ENCODE results near the gene ADAMTS2.

The ADAMTS2 gene

GRCh38 chr5:179323026-179323870 lies 22.0 kb downstream of the ADAMTS2 start:
- Histone ChIP-seq H3K9ac (no peak overlapping the region), H3K4me3 (ENCODE audit: low read depth, low read length) (no peak overlapping the region), H3K9me3 (ENCODE audit: control insufficient read depth, low read length) (no peaks in the 10 kb centered on the region), H3K79me2 (no peaks in the 10 kb centered on the region), H3K4me1 (no peaks in the 10 kb centered on the region), H3K4me2 (ENCODE audit: low read length) (no peak overlapping the region), H3K36me3 (ENCODE audit: control insufficient read depth, insufficient read depth, low read length) (no peaks in the 10 kb centered on the region), H2AFZ (no peak overlapping the region), H3K27ac (no peak overlapping the region), H3K27me3 (ENCODE audit: control insufficient read depth, insufficient read depth, low read length) (no peaks in the 10 kb centered on the region)
- TF ChIP-seq CTCF (IDR thresholded peaks at IDR 0.05), result no peak

GRCh38 chr5:179322071-179323025 lies 22.9 kb downstream of the ADAMTS2 start:
- no peak for TF ChIP-seq CTCF (IDR thresholded peaks at IDR 0.05)
- Histone ChIP-seq H3K79me2 (no peaks in the 10 kb centered on the region), H2AFZ (no peak overlapping the region), H3K4me1 (no peaks in the 10 kb centered on the region), H3K36me3 (ENCODE audit: control insufficient read depth, insufficient read depth, low read length) (no peaks in the 10 kb centered on the region), H3K9me3 (ENCODE audit: control insufficient read depth, low read length) (no peaks in the 10 kb centered on the region), H3K27me3 (ENCODE audit: control insufficient read depth, insufficient read depth, low read length) (no peaks in the 10 kb centered on the region), H3K27ac (no peak overlapping the region), H3K9ac (no peak overlapping the region), H3K4me2 (ENCODE audit: low read length) (no peak overlapping the region), H3K4me3 (ENCODE audit: low read depth, low read length) (no peak overlapping the region)

- no peak for TF ChIP-seq CTCF (IDR thresholded peaks at IDR 0.05)
- no peaks in the 10 kb centered on the region for H3K27me3 ChIP-seq (ENCODE audit: control insufficient read depth, insufficient read depth, low read length)
- no peak overlapping the region for H3K27ac ChIP-seq
- no peak overlapping the region for H3K4me2 ChIP-seq (ENCODE audit: low read length)
- H3K9me3 ChIP-seq (ENCODE audit: control insufficient read depth, low read length), result no peaks in the 10 kb centered on the region
- no peak overlapping the region for H2AFZ ChIP-seq
- no peak overlapping the region for H3K9ac ChIP-seq
- no peaks in the 10 kb centered on the region for H3K79me2 ChIP-seq
- H3K36me3 ChIP-seq (ENCODE audit: control insufficient read depth, insufficient read depth, low read length), result no peaks in the 10 kb centered on the region
- H3K4me1 ChIP-seq, result no peaks in the 10 kb centered on the region
- H3K4me3 ChIP-seq (ENCODE audit: low read depth, low read length), result no peak overlapping the region
Observed at GRCh38 chr5:179321206-179321987, 23.9 kb downstream of the ADAMTS2 start.

- H3K27me3 ChIP-seq (ENCODE audit: control insufficient read depth, insufficient read depth, low read length), result no peaks in the 10 kb centered on the region
- no peaks in the 10 kb centered on the region for H3K79me2 ChIP-seq
- H3K27ac ChIP-seq, result no peak overlapping the region
- H3K4me1 ChIP-seq, result no peaks in the 10 kb centered on the region
- TF ChIP-seq CTCF (IDR thresholded peaks at IDR 0.05), result no peak
- H3K4me3 ChIP-seq (ENCODE audit: low read depth, low read length), result no peak overlapping the region
- H2AFZ ChIP-seq, result no peak overlapping the region
- H3K9ac ChIP-seq, result no peak overlapping the region
- H3K36me3 ChIP-seq (ENCODE audit: control insufficient read depth, insufficient read depth, low read length), result no peaks in the 10 kb centered on the region
- H3K4me2 ChIP-seq (ENCODE audit: low read length), result no peak overlapping the region
- H3K9me3 ChIP-seq (ENCODE audit: control insufficient read depth, low read length), result no peaks in the 10 kb centered on the region
Observed at GRCh38 chr5:179319741-179320281, 25.4 kb downstream of the ADAMTS2 start.
